Posterior cingulate gyrus (tissue), 11 donors: ENCODE results near the gene MYO15A.

Source experiments
- DNase-seq, 10 donors: peaks; one replicate each; pipeline versions ENCODE4 v3.0.0 to v3.0.0-alpha.2; 2020 to 2021; ENCODE audit warnings: mixed read lengths in 3 of 10
- intact Hi-C: fragments of 100-400 bp; cut with DNase I; formaldehyde crosslinking; loops from one replicate; pipeline ENCODE4 v1.15.1; 2023

MYO15A gene

DNA sequence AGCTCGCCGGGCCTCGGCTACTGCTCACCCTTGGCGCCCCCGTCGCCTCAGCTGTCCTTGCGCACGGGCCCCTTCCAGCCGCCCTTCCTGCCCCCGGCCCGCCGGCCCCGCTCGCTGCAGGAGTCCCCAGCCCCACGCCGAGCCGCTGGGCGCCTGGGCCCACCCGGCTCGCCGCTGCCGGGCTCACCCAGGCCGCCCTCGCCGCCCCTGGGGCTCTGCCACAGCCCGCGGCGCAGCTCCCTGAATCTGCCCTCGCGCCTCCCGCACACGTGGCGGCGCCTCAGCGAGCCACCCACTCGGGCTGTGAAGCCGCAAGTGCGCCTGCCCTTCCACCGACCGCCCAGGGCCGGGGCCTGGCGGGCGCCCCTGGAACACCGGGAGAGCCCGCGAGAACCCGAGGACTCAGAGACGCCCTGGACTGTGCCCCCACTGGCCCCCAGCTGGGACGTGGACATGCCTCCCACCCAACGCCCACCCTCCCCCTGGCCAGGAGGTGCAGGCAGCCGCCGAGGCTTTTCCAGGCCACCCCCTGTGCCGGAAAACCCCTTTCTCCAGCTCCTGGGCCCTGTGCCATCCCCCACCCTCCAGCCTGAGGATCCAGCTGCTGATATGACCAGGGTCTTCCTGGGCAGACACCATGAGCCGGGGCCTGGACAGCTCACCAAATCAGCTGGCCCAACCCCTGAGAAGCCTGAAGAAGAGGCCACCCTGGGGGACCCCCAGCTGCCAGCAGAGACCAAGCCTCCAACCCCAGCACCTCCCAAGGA is 12.8 kb downstream of the MYO15A start:
- intact Hi-C loops = no loop called here
- no peak for DNase-seq

DNA sequence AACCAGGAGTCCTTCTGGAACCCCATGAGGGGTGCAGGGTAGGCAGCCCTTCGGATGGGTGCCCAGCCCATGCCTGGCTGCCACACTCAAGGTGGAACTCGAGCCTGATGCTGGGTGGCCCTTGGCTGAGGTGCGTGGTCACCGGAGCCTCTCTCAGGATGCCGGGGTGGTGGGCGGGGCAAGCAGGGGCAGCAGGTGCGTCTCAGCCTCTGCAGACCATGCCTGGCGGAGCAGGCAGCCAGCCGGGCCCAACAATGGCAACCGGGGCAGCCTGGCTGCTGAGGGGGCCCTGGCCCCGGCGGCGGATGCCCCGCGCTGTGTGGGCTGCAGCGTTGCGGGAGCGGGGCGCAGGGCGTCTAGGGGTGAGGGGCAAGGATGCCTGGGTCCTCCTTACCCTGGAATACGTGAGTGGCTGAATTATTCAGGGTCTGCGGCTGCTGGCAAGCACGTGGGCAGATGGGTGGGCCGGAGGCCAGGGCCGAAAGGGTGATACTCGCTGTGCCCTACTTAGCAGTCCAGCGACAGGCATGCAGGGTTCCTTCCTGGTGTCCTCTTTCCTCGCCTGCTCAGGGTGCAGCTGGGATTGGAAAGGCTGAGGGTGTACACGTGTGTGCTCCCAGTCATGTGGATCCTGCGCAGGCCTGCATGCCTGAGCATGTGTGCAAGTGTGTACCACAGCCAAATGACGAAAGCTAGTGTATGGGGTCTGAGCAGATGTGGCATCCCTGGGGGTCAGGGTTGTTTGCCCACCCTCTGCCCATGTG is 14.6 kb downstream of the MYO15A start:
- intact Hi-C loops = no loop called here
- DNase-seq = peak in 1 of 10 donors; percentile 18

DNA sequence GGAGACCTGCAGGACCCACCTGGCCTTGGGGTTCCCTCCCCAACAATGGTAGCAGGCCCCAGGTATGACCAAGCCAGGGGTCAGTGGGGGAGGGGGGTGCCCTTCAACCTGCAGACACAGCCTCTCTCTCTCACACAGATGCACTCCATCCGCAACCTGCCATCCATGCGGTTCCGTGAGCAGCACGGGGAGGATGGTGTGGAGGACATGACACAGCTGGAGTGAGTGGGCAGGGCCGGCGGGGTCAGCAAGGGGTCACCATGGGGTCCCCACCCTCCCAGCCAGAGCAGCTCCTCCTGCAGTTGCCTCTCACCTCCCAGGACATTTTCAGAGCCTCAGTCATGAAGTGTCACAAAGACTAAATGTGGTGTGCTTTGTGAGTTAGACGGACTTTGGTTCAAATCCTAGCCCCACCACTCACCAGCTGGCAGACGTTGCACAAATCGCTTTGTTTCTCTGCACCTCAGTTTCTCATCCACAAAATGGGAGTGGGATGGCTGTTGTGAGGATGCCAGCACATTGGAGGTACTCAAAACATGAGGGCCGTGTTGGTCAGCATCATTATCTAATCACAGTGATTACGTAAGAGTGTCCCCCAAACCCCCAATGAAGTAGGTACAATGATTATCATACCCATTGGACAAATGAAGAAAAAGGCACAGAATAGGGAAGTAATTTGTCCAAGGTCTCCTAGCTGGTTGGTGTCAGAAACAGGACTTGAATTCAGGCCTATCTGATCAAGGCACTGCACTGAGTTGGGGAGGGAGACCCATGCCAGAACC is 16.0 kb downstream of the MYO15A start:
- DNase-seq = no peak
- intact Hi-C loops = no loop called here

DNA sequence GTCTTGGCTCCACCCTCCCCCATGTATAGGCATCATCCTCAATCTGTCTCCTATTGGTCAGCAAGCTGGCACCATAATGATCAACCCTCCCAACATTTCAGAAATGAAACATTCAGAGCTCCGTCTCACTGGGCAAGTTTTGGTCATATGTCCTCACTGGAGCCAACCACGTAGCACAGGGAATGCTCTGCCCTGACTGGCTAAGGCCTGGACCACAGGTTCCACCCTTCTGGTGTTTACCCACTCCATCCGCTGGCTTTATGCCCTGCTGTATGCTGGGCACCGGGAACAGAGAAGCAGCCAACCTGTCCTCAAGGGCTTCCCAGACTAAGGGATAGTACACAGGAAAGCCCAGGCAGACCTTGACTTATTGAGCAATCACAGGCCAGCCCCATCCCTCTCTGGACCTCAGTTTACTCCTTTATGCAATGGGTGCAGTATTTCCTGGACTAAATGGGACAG is 20.5 kb downstream of the MYO15A start:
- intact Hi-C loops = no loop called here
- DNase-seq = peak in 7 of 10 donors; percentile 49 to 94 (median 76)

DNA sequence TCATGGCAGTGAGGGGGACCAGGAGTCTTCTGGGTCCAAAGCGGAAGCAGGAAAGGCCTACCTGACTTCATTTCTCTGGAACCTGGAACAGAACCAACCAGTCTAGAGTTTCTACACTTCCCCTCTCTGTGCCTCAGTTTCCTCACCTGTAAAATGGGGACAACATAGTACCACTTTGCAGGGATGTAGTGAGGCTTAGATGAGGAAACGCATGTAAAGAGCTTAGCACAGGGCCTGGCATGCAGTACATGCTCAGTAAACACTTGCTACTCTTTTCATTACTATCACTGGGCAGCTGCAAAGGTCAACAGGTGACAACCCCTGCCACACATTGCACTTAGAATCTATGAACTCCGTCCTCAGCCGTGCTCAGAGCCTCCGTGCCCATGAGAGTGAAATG is 24.2 kb downstream of the MYO15A start:
- intact Hi-C loops = no loop called here

DNA sequence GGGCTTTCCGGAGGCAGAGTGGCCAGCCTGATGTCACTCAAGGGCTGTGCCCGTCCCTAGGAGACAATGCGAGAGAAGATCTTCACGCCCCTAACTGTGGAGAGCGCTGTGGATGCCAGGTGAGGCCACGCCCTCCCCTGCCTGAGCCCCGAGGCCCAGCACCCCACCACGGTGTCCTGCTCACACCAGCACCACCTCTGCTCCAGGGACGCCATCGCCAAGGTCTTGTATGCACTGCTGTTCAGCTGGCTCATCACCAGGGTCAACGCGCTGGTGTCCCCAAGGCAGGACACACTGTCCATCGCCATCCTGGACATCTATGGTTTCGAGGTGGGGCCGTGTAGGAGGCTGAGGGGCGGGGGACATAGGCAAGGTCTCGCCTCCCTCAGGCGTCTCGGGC is 27.8 kb downstream of the MYO15A start:
- DNase-seq = no peak
- intact Hi-C loops = no loop called here

More for the DNA sequence above, 24.2 kb downstream of the MYO15A start:
- DNase-seq = no peak

DNA sequence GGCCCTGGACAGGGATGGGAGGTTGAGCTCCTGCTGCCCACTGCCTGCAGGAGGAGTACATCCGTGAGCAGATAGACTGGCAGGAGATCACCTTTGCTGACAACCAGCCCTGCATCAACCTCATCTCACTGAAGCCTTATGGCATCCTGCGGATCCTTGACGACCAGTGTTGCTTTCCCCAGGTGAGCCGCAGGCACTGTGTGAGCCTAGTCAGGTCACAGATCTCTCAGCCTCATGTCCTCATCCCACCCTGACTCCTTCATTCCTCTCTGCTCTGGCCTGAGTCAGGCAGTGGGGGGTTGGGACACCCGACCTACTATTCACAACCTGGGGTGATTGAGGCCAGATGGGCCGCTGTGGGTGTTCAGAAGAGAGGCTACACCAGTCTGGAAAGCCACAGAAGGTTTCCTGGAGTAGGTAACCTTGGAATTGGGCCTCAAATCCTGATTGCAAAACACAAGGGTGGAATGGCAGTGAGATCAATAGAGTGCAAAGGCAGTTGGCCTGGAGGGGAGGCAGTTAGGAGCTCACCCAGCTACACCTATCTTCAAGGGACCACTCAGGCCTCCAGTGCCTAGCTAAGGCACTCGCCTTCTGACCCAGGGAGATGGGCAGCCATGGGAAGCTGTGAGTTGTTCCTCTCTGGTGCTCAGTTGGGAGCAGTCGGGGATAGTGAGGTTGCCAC is 29.7 kb downstream of the MYO15A start:
- intact Hi-C loops = no loop called here
- DNase-seq = no peak

DNA sequence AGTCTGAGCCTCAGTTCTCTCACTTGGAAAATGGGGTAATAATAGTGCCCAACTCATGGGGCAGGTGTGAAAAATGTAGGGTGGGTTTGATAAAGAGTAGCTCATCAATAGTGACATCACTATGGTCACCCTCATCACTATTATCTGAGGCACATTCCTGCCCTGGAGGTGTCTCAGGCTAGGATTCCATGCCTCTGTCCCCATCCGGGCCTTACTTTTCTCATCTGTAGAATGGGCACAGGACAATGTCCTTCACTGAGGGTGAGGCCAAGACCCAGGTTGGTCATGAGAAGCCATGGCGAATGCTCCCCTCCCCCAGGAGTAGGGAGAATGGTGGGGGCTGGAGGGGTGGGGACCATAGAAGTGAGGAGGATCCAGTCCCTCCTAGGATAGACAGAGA is 30.5 kb downstream of the MYO15A start:
- intact Hi-C loops = no loop called here
- DNase-seq = no peak

DNA sequence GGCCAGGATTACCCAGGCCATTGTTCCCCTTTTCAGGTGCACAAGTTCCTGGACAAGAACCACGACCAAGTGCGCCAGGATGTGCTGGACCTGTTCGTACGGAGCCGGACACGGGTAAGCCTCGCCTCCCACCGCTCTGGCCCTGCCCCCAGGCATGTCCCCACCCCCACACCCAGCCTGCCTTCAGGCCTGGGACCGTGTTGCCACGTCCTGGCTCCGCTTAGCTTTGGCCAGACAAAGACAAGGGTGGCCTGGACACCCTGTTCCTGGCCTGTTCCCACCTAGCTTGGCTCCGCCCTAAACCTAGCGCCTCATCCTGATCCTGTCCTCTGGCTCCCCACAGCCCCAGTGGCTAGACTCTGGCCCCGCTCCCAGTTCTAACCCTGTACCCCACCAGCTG is 30.9 kb downstream of the MYO15A start:
- no peak for DNase-seq
- intact Hi-C loops = no loop called here

DNA sequence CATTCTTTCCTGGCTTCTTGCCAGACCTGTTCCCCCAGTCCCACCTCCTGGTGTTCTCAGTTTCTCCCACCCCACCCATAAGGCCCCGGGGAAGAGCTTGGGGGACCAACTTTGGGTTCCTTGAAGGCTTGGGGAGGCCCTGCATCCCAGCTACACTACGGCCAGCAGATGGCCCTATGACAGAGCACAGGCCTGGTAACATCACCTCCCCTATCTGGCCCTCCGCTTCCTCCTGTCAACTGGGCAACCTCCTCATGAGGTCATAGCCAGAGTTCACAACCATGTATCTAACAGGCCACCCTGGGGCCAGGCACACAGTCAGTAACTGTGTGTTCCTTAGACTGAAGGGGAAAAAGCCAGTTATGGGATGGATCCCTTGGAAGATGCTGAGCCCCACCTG is 31.4 kb downstream of the MYO15A start:
- intact Hi-C loops = no loop called here
- no peak for DNase-seq

DNA sequence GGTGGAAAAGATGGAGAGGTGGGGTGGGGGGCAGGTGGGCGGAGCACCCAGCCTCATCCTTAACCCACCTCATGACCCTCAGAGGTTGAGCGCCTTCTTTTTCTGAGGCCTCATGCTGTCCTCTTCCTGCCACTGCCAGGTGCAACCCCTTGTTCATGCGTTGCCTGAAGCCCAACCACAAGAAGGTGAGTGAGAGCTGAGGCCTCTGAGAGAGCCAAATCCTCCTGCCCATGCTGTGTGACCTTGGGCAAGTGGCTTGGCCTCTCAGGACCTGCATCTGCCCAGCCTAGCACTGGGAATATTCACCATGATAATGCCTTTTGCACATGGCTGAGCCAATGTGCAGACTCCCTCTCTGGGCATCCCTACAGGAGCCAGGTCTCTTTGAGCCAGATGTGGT is 32.1 kb downstream of the MYO15A start:
- intact Hi-C loops = no loop called here
- no peak for DNase-seq

DNA sequence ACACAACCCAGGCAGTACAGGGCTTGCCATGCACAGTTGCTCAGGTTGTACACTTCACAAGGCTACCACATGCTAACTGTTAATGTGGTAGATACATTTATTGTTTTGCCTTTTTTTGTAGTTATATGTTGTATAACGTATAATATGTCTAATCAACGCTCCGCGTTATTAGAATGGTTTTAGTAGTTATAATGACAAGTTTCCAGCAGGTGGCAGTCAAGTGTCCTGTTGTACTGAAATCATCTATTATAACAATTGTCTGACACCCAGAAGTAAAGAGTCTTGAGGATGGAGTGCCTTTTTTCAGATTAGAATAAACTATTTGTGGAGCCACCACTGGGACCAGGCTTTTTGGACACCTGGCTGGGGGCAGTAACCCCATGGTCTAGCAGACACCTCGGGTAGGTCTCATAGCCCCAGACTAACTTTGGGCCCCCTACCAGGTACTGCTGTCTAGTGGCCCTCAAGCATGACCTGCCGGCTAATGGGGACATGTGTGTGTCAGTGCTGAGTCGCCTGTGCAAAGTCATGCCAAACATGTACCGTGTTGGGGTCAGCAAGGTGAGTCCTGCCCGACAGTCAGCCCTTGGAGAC is 32.8 kb downstream of the MYO15A start:
- intact Hi-C loops = no loop called here
- peak in 1 of 10 donors; percentile 22 for DNase-seq

DNA sequence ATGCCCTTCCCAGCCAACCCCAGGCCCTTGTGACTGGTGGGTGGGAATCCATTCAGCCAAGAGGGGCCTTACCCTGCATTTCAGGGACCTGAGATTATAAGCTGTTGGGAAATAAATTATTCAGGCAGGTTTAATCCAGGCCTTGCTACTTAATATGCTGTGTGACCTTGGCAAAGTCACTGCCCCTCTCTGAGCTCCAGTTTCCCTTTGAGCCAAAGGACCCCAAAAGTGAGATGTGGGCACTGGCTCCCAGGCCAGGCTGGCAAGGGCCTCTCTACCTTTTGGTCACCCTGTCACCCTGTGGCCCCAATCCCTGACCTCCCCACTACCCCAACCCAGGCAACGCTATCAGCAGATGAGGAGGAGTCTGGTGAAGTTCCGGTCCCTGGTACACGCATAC is 33.9 kb downstream of the MYO15A start:
- intact Hi-C loops = no loop called here
- DNase-seq = no peak

DNA sequence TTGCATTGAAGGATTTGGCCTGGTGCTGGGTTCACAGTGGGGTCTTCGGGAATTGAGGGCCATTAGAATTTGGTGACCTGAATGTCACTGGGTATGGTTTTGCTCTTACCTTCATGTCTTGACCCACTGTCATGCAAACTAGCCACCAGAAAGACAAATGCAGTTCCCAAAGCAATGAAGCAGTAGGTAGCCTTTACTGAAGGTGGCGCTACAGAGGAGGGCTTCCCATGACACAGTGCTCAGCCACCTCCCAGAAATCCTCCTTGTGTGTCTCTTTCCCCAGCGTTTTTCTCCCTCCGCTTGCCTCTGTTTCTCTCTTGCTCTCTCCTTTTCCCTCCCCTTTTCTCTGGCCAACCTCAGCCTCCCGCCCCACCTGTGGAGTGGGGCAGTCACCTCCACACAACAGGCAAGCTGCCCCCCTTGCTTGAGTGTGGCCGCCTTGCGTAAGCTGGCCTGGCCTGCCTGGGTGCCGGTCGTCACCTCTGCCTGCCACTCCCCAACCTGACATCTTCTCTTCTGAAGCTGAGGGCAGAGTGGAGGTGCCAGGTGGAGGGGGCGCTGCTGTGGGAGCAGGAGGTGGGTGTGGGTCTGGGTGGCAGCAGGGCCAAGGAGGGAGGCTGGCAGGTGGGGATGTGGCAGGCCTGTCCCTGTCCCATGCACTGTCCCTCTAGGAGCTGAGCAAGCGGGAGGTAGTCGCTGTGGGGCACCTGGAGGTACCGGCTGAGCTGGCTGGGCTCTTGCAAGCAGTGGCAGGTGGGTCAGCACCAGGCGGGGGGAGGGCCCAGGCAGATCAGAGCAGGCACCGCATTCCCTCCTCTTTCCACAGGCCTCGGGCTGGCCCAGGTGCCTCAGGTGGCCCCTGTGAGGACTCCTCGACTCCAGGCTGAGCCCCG is 34.7 kb downstream of the MYO15A start:
- no peak for DNase-seq
- intact Hi-C loops = no loop called here

DNA sequence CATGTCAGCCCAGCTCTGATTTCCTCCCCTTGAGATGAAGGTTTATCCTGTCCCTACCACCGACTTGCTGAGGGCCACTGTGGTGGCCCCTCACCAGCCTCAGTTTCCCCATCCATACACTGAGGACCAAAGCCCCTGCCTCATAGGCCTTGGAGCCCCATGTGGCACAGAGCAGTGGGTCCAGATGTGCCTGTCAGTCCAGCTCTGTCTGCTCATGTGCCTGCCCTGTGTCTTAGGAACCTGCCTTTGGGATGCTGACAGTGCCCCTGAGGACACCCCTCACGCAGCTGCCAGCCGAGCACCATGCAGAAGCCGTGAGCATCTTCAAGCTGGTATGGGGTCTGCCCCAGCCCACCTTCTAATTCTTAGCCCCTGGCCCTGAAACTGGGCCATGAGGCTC is 35.7 kb downstream of the MYO15A start:
- no peak for DNase-seq
- intact Hi-C loops = no loop called here

DNA sequence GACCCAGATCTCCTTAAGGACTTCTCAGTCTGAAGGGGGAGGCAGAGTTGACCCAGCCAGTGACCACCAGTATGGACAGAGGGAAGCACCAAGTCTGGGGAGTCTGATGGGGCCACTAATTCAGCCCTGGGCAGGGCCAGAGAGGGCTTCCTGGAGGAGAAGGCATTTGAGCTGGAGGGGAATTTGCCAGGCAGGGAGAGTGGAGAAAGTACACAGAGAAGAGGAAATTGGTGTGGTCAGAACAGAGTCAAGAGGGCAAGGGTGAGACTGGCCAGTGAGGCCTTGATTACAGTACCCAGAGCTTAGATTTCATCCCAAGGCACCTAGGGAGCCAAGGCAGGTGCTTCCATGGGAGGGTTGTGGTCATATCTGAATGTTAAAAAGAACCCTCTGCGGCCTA is 36.3 kb downstream of the MYO15A start:
- intact Hi-C loops = no loop called here
- DNase-seq = no peak

DNA sequence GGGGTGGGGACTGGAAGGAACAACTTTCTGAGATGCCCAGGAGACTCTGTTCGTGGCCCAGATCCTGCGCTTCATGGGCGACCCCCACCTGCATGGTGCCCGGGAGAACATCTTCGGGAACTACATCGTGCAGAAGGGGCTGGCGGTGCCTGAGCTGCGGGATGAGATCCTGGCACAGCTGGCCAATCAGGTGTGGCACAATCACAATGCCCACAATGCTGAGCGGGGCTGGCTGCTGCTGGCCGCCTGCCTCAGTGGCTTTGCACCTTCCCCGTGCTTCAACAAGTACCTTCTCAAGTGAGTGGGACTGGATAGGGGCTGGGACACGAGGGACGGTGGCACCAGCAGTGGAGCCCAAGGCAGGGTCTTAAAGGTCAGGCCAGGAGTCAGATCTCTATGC is 37.3 kb downstream of the MYO15A start:
- DNase-seq = no peak
- intact Hi-C loops = no loop called here

DNA sequence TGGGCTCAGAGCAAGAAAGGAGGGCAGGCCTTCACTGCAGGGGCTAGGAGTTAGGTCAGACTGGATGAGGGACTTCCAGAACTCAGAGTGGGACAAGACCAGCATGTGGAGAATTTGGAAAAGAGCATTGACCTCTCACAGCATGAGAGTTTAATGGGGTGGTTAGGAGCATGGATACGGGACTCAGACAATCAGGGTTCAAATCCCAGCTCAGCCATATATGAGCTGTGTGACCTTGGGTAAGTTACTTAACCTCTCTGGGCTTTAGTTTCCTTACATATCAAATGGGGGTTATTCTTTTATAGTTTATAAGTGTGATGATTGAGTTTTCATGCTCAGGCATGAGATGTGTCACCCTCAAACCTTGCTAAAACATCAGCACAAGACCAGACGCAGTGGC is 37.7 kb downstream of the MYO15A start:
- intact Hi-C loops = no loop called here

DNA sequence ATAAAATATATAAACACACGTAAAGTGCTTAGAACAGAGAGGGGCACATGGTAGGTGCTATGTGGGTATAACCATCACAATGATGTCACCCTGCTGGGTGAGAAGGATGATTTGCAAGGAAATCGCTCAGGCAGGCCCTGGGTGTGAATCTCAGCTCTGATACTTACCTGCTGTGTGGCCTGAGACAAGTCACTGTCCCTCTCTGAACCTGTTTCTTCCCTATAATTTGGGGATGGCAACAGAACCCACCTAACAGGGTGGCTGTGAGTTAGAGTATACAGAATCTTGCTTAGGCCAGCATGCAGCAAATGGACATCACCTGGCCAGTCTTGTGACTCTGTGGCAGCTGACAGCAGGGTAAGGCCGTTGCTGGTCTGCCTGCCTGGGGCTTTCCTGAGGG is 38.4 kb downstream of the MYO15A start:
- intact Hi-C loops = no loop called here
- DNase-seq = no peak

More for the DNA sequence above, 37.7 kb downstream of the MYO15A start:
- no peak for DNase-seq
